SK-N-SH treated with all-trans-retinoic acid at 6 μM for 48 hours (cell line): Measurements from ENCODE around the gene MYEOV.

ENCODE experiments used
- ATAC-seq: fragments of 200-7000 bp; cut with Tn5 transposase; 3 replicates; pipeline ENCODE4 v1.9.1; 2020; ENCODE audit warnings: mild to moderate bottlenecking, moderate library complexity
- ARNTL ChIP-seq: fragments of 450-650 bp; formaldehyde crosslinking; IDR thresholded peaks from 2 replicates; pipeline ENCODE4 v1.5.0; 2020; ENCODE audit warnings: low read depth, mild to moderate bottlenecking, moderate library complexity, borderline replicate concordance
- BACH2 ChIP-seq: fragments of 250-450 bp; sonication (Bioruptor Pico); IDR thresholded peaks from 2 replicates; pipeline ENCODE4 v1.9.0; 2021; ENCODE audit warnings: mild to moderate bottlenecking, borderline replicate concordance
- CSDC2 ChIP-seq: fragments of 250-450 bp; sonication (Bioruptor Pico); IDR thresholded peaks from 2 replicates; pipeline ENCODE4 v1.5.0; 2020; ENCODE audit warnings: mild to moderate bottlenecking, moderate library complexity
- CSRNP3 ChIP-seq: fragments of 250-450 bp; sonication (Bioruptor Pico); IDR thresholded peaks from 2 replicates; pipeline ENCODE4 v1.5.1; 2021; ENCODE audit warnings: mild to moderate bottlenecking, moderate library complexity
- ESRRG ChIP-seq: fragments of 250-450 bp; sonication (Bioruptor Pico); IDR thresholded peaks from 2 replicates; pipeline ENCODE4 v1.6.1; 2021; ENCODE audit warnings: mild to moderate bottlenecking
- GLIS3 ChIP-seq: fragments of 250-450 bp; sonication (Bioruptor Pico); IDR thresholded peaks from 2 replicates; pipeline ENCODE4 v1.5.0; 2020; ENCODE audit warnings: mild to moderate bottlenecking, moderate library complexity
- ISL1 ChIP-seq: fragments of 250-450 bp; sonication (Bioruptor Pico); IDR thresholded peaks from 2 replicates; pipeline ENCODE4 v2.1.2; 2022; ENCODE audit warnings: mild to moderate bottlenecking, moderate library complexity
- OSR1 ChIP-seq: fragments of 250-450 bp; sonication (Bioruptor Pico); IDR thresholded peaks from 2 replicates; pipeline ENCODE4 v1.8.0; 2022; ENCODE audit warnings: moderate library complexity, mild to moderate bottlenecking, inconsistent platforms
- PATZ1 ChIP-seq: fragments of 250-450 bp; sonication (Bioruptor Pico); IDR thresholded peaks from 2 replicates; pipeline ENCODE4 v1.8.0; 2020; ENCODE audit warnings: mild to moderate bottlenecking, moderate library complexity, borderline replicate concordance
- PPARA ChIP-seq: fragments of 250-450 bp; sonication (Bioruptor Pico); IDR thresholded peaks from 2 replicates; pipeline ENCODE4 v1.5.0; 2020; ENCODE audit warnings: mild to moderate bottlenecking, borderline replicate concordance
- RARB ChIP-seq: fragments of 250-450 bp; sonication (Bioruptor Pico); IDR thresholded peaks from 2 replicates; pipeline ENCODE4 v1.8.0; 2021; ENCODE audit warnings: mild to moderate bottlenecking, moderate library complexity
- SNAI2 ChIP-seq: fragments of 250-450 bp; sonication (Bioruptor Pico); IDR thresholded peaks from 2 replicates; pipeline ENCODE4 v1.5.0; 2020; ENCODE audit warnings: mild to moderate bottlenecking, moderate library complexity
- TCF4 ChIP-seq: fragments of 250-450 bp; sonication (Bioruptor Pico); IDR thresholded peaks from 2 replicates; pipeline ENCODE4 v1.8.0; 2021; ENCODE audit warnings: mild to moderate bottlenecking, moderate library complexity, borderline replicate concordance
- TOX ChIP-seq: fragments of 250-450 bp; sonication (Bioruptor Pico); IDR thresholded peaks from 2 replicates; pipeline ENCODE4 v1.8.0; 2021; ENCODE audit warnings: mild to moderate bottlenecking, moderate library complexity, borderline replicate concordance
- ZC3H10 ChIP-seq: fragments of 250-450 bp; sonication (Bioruptor Pico); IDR thresholded peaks from 2 replicates; pipeline ENCODE4 v1.5.1; 2021; ENCODE audit warnings: mild to moderate bottlenecking, moderate library complexity
- ZFP3 ChIP-seq: fragments of 250-450 bp; sonication (Bioruptor Pico); IDR thresholded peaks from 2 replicates; pipeline ENCODE4 v1.5.0; 2020; ENCODE audit warnings: mild to moderate bottlenecking, moderate library complexity
- ZFP30 ChIP-seq: fragments of 450-650 bp; formaldehyde crosslinking; IDR thresholded peaks from 2 replicates; pipeline ENCODE4 v1.5.0; 2022; ENCODE audit warnings: mild to moderate bottlenecking, moderate library complexity
- ZNF565 ChIP-seq: fragments of 450-650 bp; formaldehyde crosslinking; conservative IDR thresholded peaks from 2 replicates; pipeline ENCODE4 v1.5.0; 2020; ENCODE audit warnings: low read depth, mild to moderate bottlenecking, moderate library complexity
- ZNF70 ChIP-seq: fragments of 450-650 bp; formaldehyde crosslinking; IDR thresholded peaks from 2 replicates; pipeline ENCODE4 v1.5.0; 2020; ENCODE audit warnings: mild to moderate bottlenecking, moderate library complexity
- TF ChIP-seq, protein P1 (sequence below): fragments of 250-450 bp; sonication (Bioruptor Pico); IDR thresholded peaks from 2 replicates; pipeline ENCODE4 v1.5.1; 2020; ENCODE audit warnings: low read depth, mild to moderate bottlenecking, moderate library complexity
- TF ChIP-seq, protein P2 (sequence below): fragments of 250-450 bp; sonication (Bioruptor Pico); IDR thresholded peaks from 2 replicates; pipeline ENCODE4 v1.8.0; 2021; ENCODE audit warnings: low read depth, mild to moderate bottlenecking, moderate library complexity, borderline replicate concordance
- TF ChIP-seq, protein P3 (sequence below): fragments of 250-450 bp; sonication (Bioruptor Pico); IDR thresholded peaks from 2 replicates; pipeline ENCODE4 v1.5.0; 2020; ENCODE audit warnings: mild to moderate bottlenecking, moderate library complexity

The MYEOV gene

DNA sequence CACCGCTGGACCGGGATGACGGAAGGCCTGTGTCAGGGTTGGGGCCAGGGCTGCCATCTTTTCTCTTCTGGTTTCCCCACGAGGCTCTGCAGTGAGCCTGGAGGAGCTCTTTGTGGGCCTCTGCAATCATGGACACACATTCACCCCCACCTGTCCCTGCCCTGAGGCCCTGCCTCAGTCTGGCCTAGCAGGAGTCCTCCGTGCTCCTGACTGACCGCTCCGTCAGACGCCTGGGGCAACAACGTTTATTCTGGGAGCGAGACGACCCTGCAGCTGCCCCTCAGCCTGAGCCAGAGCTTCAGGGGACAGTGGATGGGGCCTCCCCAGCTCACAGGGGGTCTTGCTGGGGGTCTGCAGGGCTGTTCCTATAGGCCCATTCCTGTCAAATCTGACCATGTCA lies 8.2 kb upstream of the MYEOV start:
- TF ChIP-seq ARNTL: no peak
- TF ChIP-seq RARB: no peak
- TF ChIP-seq, protein P1, sequence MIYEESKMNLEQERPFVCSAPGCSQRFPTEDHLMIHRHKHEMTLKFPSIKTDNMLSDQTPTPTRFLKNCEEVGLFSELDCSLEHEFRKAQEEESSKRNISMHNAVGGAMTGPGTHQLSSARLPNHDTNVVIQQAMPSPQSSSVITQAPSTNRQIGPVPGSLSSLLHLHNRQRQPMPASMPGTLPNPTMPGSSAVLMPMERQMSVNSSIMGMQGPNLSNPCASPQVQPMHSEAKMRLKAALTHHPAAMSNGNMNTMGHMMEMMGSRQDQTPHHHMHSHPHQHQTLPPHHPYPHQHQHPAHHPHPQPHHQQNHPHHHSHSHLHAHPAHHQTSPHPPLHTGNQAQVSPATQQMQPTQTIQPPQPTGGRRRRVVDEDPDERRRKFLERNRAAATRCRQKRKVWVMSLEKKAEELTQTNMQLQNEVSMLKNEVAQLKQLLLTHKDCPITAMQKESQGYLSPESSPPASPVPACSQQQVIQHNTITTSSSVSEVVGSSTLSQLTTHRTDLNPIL (CRISPR knock-in tag): no peak
- no peak for TF ChIP-seq ESRRG
- no peak for TF ChIP-seq ZFP30 (CRISPR knock-in tag)
- no peak for TF ChIP-seq PPARA (CRISPR knock-in tag)
- no peak for TF ChIP-seq PATZ1 (CRISPR knock-in tag)
- TF ChIP-seq BACH2 (CRISPR knock-in tag): no peak
- no peak for TF ChIP-seq CSDC2
- no peak for TF ChIP-seq ISL1 (CRISPR knock-in tag)
- no peak for TF ChIP-seq ZFP3 (CRISPR knock-in tag)
- no peak for ATAC-seq

DNA sequence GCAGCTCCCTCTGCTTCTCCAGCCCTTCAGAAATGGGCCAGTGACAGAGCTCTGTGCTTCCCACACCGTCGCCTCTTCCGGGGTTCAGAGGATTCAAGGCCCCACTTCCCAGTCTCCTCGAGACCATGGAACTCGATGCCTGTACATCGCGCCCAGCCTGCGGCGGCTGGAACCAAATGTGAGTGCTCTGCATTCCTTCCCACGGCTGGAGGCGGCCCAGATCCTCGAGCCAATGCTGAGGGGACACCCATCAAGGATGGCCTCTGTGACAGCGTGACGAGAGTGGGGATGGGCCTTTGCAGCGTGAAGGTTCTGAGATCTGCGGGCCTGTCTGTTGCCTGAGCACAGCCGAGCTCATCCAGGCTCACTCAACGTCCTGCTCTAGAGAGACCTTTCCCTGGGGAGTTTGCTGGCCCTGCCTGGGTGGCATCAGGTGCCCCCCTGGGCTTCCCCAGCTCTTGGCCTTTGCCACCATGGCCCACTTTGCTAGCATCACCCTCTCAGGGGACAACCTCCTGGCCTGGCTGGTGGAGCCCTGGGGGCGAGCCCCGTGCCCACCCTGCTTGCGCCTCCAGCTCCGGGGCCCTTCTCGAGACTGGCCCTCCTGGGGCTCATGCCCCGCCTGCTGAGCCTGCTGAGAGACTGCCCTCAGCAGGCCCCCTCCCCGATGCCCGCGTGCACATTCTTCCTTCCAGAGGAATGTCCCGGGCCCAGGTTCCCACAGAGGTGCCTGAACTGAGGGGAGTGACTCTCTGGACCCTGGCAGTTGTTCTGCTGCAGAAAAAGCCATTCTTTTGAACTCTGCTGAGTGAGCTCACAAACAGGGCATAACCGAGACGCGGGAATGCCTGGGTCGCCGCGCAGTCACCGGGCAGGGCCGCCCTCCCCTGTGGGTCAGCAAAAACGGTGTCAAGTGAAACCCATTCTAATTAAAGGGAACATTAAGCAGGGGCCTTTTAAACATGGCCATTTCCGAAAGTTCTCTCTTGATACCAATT lies 7.3 kb upstream of the MYEOV start:
- TF ChIP-seq, protein P1 (CRISPR knock-in tag): no peak
- TF ChIP-seq OSR1 (CRISPR knock-in tag) (no peak), PPARA (CRISPR knock-in tag) (no peak), GLIS3 (CRISPR knock-in tag) (no peak), TOX (CRISPR knock-in tag) (no peak), ZC3H10 (CRISPR knock-in tag) (no peak), ZNF70 (no peak), TCF4 (CRISPR knock-in tag) (no peak), CSRNP3 (CRISPR knock-in tag) (no peak), CSDC2 (no peak)
- TF ChIP-seq, protein P2, sequence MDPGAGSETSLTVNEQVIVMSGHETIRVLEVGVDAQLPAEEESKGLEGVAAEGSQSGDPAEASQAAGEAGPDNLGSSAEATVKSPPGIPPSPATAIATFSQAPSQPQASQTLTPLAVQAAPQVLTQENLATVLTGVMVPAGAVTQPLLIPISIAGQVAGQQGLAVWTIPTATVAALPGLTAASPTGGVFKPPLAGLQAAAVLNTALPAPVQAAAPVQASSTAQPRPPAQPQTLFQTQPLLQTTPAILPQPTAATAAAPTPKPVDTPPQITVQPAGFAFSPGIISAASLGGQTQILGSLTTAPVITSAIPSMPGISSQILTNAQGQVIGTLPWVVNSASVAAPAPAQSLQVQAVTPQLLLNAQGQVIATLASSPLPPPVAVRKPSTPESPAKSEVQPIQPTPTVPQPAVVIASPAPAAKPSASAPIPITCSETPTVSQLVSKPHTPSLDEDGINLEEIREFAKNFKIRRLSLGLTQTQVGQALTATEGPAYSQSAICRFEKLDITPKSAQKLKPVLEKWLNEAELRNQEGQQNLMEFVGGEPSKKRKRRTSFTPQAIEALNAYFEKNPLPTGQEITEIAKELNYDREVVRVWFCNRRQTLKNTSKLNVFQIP (CRISPR knock-in tag): no peak
- ATAC-seq: no peak

- TF ChIP-seq SNAI2 (no peak), ZNF565 (CRISPR knock-in tag) (no peak), ISL1 (CRISPR knock-in tag) (no peak), CSDC2 (no peak), RARB (no peak), ARNTL (no peak), TOX (CRISPR knock-in tag) (no peak), GLIS3 (CRISPR knock-in tag) (no peak), TCF4 (CRISPR knock-in tag) (no peak)
- TF ChIP-seq, protein P3, sequence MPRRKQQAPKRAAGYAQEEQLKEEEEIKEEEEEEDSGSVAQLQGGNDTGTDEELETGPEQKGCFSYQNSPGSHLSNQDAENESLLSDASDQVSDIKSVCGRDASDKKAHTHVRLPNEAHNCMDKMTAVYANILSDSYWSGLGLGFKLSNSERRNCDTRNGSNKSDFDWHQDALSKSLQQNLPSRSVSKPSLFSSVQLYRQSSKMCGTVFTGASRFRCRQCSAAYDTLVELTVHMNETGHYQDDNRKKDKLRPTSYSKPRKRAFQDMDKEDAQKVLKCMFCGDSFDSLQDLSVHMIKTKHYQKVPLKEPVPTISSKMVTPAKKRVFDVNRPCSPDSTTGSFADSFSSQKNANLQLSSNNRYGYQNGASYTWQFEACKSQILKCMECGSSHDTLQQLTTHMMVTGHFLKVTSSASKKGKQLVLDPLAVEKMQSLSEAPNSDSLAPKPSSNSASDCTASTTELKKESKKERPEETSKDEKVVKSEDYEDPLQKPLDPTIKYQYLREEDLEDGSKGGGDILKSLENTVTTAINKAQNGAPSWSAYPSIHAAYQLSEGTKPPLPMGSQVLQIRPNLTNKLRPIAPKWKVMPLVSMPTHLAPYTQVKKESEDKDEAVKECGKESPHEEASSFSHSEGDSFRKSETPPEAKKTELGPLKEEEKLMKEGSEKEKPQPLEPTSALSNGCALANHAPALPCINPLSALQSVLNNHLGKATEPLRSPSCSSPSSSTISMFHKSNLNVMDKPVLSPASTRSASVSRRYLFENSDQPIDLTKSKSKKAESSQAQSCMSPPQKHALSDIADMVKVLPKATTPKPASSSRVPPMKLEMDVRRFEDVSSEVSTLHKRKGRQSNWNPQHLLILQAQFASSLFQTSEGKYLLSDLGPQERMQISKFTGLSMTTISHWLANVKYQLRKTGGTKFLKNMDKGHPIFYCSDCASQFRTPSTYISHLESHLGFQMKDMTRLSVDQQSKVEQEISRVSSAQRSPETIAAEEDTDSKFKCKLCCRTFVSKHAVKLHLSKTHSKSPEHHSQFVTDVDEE (CRISPR knock-in tag): no peak
- TF ChIP-seq, protein P2 (CRISPR knock-in tag): no peak
- TF ChIP-seq, all 23 proteins: peak for 0
- ATAC-seq: no peak
These were observed 5.7 kb upstream of the MYEOV start for GRCh38 chr11:69287968-69288882.
